ENCODE data around the gene SH3YL1.

DNA sequence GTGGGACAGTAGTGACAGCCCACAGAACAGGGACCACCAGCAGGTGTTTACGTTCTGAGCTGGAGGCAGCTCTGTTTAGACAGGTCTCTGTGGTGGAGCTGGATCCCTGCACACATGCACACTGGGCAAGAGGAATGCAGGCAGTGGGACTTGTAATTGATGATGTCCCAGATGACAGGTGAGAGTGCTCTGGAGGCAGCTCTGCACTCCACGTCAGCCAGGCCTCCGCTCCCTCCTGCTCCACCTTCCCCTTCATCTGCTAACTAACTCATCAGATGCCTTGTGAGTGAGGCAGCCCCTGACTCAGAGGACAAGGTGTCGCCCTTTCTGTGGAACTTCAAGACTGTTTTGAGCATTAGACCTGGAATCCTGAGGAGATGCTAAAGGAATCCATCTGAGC lies 53.2 kb downstream of the SH3YL1 start:
- TF ChIP-seq, protein P1, sequence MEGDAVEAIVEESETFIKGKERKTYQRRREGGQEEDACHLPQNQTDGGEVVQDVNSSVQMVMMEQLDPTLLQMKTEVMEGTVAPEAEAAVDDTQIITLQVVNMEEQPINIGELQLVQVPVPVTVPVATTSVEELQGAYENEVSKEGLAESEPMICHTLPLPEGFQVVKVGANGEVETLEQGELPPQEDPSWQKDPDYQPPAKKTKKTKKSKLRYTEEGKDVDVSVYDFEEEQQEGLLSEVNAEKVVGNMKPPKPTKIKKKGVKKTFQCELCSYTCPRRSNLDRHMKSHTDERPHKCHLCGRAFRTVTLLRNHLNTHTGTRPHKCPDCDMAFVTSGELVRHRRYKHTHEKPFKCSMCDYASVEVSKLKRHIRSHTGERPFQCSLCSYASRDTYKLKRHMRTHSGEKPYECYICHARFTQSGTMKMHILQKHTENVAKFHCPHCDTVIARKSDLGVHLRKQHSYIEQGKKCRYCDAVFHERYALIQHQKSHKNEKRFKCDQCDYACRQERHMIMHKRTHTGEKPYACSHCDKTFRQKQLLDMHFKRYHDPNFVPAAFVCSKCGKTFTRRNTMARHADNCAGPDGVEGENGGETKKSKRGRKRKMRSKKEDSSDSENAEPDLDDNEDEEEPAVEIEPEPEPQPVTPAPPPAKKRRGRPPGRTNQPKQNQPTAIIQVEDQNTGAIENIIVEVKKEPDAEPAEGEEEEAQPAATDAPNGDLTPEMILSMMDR (IDR thresholded peaks at IDR 0.05), result no peak
- TF ChIP-seq JUNB (IDR thresholded peaks at IDR 0.05), result no peak
- TF ChIP-seq RAD21 (conservative IDR thresholded peaks at IDR 0.05 in 1 of 2, IDR thresholded peaks at IDR 0.05 in 1 of 2), result no peak
- no peak for TF ChIP-seq RFX5 (IDR thresholded peaks at IDR 0.05)
- TF ChIP-seq, protein P2, sequence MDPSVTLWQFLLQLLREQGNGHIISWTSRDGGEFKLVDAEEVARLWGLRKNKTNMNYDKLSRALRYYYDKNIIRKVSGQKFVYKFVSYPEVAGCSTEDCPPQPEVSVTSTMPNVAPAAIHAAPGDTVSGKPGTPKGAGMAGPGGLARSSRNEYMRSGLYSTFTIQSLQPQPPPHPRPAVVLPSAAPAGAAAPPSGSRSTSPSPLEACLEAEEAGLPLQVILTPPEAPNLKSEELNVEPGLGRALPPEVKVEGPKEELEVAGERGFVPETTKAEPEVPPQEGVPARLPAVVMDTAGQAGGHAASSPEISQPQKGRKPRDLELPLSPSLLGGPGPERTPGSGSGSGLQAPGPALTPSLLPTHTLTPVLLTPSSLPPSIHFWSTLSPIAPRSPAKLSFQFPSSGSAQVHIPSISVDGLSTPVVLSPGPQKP (IDR thresholded peaks at IDR 0.05; ENCODE audit: low read depth, low read length), result no peak
- no peak for TF ChIP-seq FOXS1 (CRISPR knock-in tag; IDR thresholded peaks at IDR 0.05)
- TF ChIP-seq ZC3H11A (IDR thresholded peaks at IDR 0.05), result no peak
- TF ChIP-seq SREBF2 (IDR thresholded peaks at IDR 0.05), result no peak
- TF ChIP-seq POLR2A (IDR thresholded peaks at IDR 0.05; ENCODE audit: low read length), result no peak
- TF ChIP-seq JUN (IDR thresholded peaks at IDR 0.05), result no peak
- TF ChIP-seq TP53 (CRISPR knock-in tag; IDR thresholded peaks at IDR 0.05), result no peak
- no peak for TF ChIP-seq ZNF302 (CRISPR knock-in tag; IDR thresholded peaks at IDR 0.05)
